ENCODE measurements around the gene RRAS. TPM values are rescaled to one million over a fixed set of nuclear protein-coding genes. Genes with fewer than 3 reads are reported as not detected.
"Not testable (repeated sequence)": the region's sequence is repeated elsewhere in the genome, so short reads cannot be mapped to it uniquely, and the experiment has no call there.

Gene RRAS
- total and polyA plus RNA-seq, 4 donors: 4.1 to 18.5 (median 11.1) TPM

DNA sequence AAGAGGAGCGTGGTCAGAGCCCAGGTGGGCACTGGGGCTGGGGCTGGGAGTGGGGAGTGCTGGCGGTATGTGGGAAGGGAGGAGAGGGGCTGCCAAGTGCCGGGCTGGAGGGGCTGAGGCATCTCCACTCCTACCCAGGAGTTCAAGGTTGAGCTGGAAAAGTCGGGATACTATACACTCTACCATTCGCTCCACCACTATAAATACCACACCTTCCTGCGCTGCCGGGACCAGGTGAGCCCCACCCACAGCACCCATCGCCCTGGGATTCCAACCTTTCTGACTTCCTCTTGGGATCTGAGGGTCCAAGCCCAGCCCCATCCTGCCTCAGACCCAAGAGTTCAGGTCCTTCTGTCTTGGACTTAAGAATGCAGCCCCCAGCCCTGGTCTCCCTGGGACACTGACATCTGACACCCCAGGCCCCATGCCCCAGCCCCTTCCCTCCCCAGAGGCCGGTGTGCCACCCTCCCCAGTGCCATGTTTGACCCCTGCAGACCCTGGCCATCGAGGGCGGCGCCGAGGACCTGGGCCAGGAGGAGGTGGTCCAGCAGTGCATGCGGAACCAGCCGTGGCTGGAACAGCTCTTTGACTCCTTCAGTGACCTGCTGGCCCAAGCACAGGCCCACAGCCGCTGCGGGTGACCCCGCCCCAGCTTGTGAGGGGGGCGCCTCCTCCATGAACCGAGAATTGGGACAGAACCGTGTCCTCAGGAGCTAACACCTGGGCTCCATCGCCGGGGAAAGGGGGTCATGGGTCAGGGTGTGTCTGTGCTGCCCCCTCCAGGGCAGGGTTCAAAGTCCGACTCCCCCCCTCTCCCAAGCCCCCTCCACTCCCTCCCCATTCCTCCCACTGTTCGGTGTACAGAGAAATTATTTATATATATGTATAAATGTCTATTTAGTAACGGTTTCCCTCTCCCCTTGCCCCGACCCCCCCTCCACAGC is 14.7 kb downstream of the RRAS start (continued):
- TF ChIP-seq, protein P1, sequence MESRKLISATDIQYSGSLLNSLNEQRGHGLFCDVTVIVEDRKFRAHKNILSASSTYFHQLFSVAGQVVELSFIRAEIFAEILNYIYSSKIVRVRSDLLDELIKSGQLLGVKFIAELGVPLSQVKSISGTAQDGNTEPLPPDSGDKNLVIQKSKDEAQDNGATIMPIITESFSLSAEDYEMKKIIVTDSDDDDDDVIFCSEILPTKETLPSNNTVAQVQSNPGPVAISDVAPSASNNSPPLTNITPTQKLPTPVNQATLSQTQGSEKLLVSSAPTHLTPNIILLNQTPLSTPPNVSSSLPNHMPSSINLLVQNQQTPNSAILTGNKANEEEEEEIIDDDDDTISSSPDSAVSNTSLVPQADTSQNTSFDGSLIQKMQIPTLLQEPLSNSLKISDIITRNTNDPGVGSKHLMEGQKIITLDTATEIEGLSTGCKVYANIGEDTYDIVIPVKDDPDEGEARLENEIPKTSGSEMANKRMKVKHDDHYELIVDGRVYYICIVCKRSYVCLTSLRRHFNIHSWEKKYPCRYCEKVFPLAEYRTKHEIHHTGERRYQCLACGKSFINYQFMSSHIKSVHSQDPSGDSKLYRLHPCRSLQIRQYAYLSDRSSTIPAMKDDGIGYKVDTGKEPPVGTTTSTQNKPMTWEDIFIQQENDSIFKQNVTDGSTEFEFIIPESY (IDR thresholded peaks at IDR 0.05): no peak
- TF ChIP-seq, protein P2, sequence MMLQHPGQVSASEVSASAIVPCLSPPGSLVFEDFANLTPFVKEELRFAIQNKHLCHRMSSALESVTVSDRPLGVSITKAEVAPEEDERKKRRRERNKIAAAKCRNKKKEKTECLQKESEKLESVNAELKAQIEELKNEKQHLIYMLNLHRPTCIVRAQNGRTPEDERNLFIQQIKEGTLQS (IDR thresholded peaks at IDR 0.05): no peak
- no peak for TF ChIP-seq GABPA (IDR thresholded peaks at IDR 0.05 in 1 of 2, conservative IDR thresholded peaks at IDR 0.05 in 1 of 2)
- no peak for TF ChIP-seq HNF4A (conservative IDR thresholded peaks at IDR 0.05)

DNA sequence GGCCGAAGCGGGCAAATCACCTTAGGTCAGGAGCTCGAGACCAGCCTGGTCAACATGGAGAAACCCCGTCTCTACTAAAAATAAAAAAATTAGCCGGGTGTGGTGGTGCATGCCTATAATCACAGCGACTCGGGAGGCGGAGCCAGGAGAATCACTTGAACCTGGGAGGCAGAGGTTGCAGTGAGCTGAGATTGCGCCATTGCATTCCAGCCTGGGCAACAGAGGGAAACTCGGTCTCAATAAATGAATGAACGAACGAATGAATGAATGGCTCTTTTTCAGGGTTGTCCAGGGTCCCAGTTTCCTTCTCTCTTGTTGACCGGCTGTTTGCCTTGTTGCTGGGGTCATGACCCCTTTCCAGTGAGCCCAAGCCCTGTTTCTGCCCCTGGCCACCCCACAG is 22.1 kb downstream of the RRAS start:
- WGBS: 93% methylated on average over 13 of the region's 13 CpGs
- H3K27ac ChIP-seq (ENCODE audit: low read depth in 1 of 2, low read length in 2 of 2); DNase-seq (ENCODE audit: low spot score); H3K4me1 ChIP-seq (ENCODE audit: control insufficient read depth in 4 of 4, insufficient read depth in 4 of 4, low read length in 3 of 4); H3K4me3 ChIP-seq (ENCODE audit: low read depth in 1 of 3, low read length in 3 of 3); H3K9me3 ChIP-seq (ENCODE audit: control insufficient read depth in 4 of 4, low read length in 3 of 4); H3K27me3 ChIP-seq (ENCODE audit: control insufficient read depth in 4 of 4, insufficient read depth in 4 of 4, low read length in 3 of 4); H3K9ac ChIP-seq (ENCODE audit: low read depth in 1 of 2, low read length in 2 of 2): not testable (repeated sequence)
- peaks cover 8 to 43% (median 14%) of the 10 kb centered on the region in 4 donors for H3K36me3 ChIP-seq (ENCODE audit: control insufficient read depth in 4 of 4, insufficient read depth in 3 of 4, low read depth in 1 of 4, low read length in 3 of 4)

DNA sequence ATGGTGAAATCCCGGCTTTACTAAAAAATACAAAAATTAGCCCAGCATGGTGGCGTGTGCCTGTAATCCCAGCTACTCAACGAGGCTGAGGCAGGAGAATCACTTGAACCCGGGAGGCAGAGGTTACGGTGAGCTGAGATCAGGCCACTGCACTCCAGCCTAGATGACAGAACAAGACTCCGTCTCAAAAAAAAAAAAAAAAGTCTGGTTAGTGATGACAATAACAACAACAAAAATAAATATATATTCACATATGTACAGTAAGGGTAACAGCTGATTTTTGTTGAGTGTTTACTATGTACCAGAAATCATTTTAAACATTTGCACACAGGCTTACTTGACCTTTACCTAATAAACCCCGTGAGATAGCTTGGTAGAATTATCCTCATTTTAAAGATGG is 23.0 kb downstream of the RRAS start:
- peaks cover 7 to 42% (median 14%) of the 10 kb centered on the region in 4 donors for H3K36me3 ChIP-seq (ENCODE audit: control insufficient read depth in 4 of 4, insufficient read depth in 3 of 4, low read depth in 1 of 4, low read length in 3 of 4)
- 94% methylated on average over 7 of the region's 7 CpGs for WGBS
- H3K27ac ChIP-seq (ENCODE audit: low read depth in 1 of 2, low read length in 2 of 2): no peak overlapping the region

More for the DNA sequence above, 23.0 kb downstream of the RRAS start:
- Histone ChIP-seq H3K9ac (ENCODE audit: low read depth in 1 of 2, low read length in 2 of 2) (no peak overlapping the region), H3K27me3 (ENCODE audit: control insufficient read depth in 4 of 4, insufficient read depth in 4 of 4, low read length in 3 of 4) (no peaks in the 10 kb centered on the region), H3K9me3 (ENCODE audit: control insufficient read depth in 4 of 4, low read length in 3 of 4) (no peaks in the 10 kb centered on the region), H3K4me1 (ENCODE audit: control insufficient read depth in 4 of 4, insufficient read depth in 4 of 4, low read length in 3 of 4) (no peaks in the 10 kb centered on the region), H3K4me3 (ENCODE audit: low read depth in 1 of 3, low read length in 3 of 3) (no peak overlapping the region)
- DNase-seq (ENCODE audit: low spot score): no peak
- no peak for TF ChIP-seq JUND (IDR thresholded peaks at IDR 0.05)
- no peak for TF ChIP-seq FOXA2 (IDR thresholded peaks at IDR 0.05)
- TF ChIP-seq GABPA (IDR thresholded peaks at IDR 0.05 in 1 of 2, conservative IDR thresholded peaks at IDR 0.05 in 1 of 2): no peak
- TF ChIP-seq EGR1 (IDR thresholded peaks at IDR 0.05; ENCODE audit: low read depth in 2 of 2): no peak
- TF ChIP-seq, protein P3, sequence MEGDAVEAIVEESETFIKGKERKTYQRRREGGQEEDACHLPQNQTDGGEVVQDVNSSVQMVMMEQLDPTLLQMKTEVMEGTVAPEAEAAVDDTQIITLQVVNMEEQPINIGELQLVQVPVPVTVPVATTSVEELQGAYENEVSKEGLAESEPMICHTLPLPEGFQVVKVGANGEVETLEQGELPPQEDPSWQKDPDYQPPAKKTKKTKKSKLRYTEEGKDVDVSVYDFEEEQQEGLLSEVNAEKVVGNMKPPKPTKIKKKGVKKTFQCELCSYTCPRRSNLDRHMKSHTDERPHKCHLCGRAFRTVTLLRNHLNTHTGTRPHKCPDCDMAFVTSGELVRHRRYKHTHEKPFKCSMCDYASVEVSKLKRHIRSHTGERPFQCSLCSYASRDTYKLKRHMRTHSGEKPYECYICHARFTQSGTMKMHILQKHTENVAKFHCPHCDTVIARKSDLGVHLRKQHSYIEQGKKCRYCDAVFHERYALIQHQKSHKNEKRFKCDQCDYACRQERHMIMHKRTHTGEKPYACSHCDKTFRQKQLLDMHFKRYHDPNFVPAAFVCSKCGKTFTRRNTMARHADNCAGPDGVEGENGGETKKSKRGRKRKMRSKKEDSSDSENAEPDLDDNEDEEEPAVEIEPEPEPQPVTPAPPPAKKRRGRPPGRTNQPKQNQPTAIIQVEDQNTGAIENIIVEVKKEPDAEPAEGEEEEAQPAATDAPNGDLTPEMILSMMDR (IDR thresholded peaks at IDR 0.05; ENCODE audit: low read depth, low read length, missing input control): no peak
- no peak for TF ChIP-seq RXRA (IDR thresholded peaks at IDR 0.05)
- TF ChIP-seq, protein P2 (IDR thresholded peaks at IDR 0.05): no peak
- TF ChIP-seq FOXA1 (IDR thresholded peaks at IDR 0.05): no peak
- no peak for TF ChIP-seq HNF4G (IDR thresholded peaks at IDR 0.05)
- TF ChIP-seq, protein P4, sequence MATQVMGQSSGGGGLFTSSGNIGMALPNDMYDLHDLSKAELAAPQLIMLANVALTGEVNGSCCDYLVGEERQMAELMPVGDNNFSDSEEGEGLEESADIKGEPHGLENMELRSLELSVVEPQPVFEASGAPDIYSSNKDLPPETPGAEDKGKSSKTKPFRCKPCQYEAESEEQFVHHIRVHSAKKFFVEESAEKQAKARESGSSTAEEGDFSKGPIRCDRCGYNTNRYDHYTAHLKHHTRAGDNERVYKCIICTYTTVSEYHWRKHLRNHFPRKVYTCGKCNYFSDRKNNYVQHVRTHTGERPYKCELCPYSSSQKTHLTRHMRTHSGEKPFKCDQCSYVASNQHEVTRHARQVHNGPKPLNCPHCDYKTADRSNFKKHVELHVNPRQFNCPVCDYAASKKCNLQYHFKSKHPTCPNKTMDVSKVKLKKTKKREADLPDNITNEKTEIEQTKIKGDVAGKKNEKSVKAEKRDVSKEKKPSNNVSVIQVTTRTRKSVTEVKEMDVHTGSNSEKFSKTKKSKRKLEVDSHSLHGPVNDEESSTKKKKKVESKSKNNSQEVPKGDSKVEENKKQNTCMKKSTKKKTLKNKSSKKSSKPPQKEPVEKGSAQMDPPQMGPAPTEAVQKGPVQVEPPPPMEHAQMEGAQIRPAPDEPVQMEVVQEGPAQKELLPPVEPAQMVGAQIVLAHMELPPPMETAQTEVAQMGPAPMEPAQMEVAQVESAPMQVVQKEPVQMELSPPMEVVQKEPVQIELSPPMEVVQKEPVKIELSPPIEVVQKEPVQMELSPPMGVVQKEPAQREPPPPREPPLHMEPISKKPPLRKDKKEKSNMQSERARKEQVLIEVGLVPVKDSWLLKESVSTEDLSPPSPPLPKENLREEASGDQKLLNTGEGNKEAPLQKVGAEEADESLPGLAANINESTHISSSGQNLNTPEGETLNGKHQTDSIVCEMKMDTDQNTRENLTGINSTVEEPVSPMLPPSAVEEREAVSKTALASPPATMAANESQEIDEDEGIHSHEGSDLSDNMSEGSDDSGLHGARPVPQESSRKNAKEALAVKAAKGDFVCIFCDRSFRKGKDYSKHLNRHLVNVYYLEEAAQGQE (IDR thresholded peaks at IDR 0.05): no peak
- TF ChIP-seq, protein P1 (IDR thresholded peaks at IDR 0.05): no peak
- no peak for TF ChIP-seq HNF4A (conservative IDR thresholded peaks at IDR 0.05)
- no peak for TF ChIP-seq SP1 (IDR thresholded peaks at IDR 0.05)

All from liver (tissue), 9 donors.